Adrenal gland (tissue), 12 donors: ENCODE measurements around the gene SNAPC3. TPM values are rescaled to one million over a fixed set of nuclear protein-coding genes. Genes with fewer than 3 reads are reported as not detected.

Source experiments
- DNase-seq, 7 donors: peaks; one replicate each; pipeline ENCODE4 v3.0.0-alpha.2; 2019 to 2020
- H3K27ac ChIP-seq, 5 donors: fragments of 200-600 bp; sonication (generic) in 4 of 5; 1 replicate in 3 of 5; 2 replicates in 2 of 5; pipeline versions ENCODE4 v1.5.1 to v1.8.0; 2016 to 2020; ENCODE audit warnings: mild to moderate bottlenecking in 1 of 5
- H3K27me3 ChIP-seq: fragments of 200-600 bp; 2 replicates; pipeline ENCODE4 v1.8.0; 2021
- H3K36me3 ChIP-seq, 2 donors: fragments of 200-600 bp; replicated peaks in 1 of 2; 1 replicate in 1 of 2; 2 replicates in 1 of 2; pipeline versions ENCODE4 v1.5.1 to v1.8.0; 2018 to 2022
- H3K4me1 ChIP-seq, 2 donors: fragments of 200-600 bp; replicated peaks in 1 of 2; 1 replicate in 1 of 2; 2 replicates in 1 of 2; pipeline versions ENCODE4 v1.5.1 to v1.8.0; 2018 to 2021
- H3K4me3 ChIP-seq, 4 donors: fragments of 200-600 bp; sonication (generic) in 3 of 4; one replicate each; pipeline ENCODE4 v1.5.1; 2016 to 2018
- H3K9me3 ChIP-seq, 3 donors: fragments of 200-600 bp; sonication (generic) in 1 of 3; replicated peaks in 1 of 3; 1 replicate in 2 of 3; 2 replicates in 1 of 3; pipeline versions ENCODE4 v1.5.1 to v1.8.0; 2016 to 2021
- POLR2A ChIP-seq, 2 donors: fragments of 450-650 bp; IDR thresholded peaks; one replicate each; pipeline ENCODE4 v1.6.1; 2017; ENCODE audit warnings: antibody characterized with exemption in 2 of 2, mild to moderate bottlenecking in 2 of 2, moderate library complexity in 1 of 2
- WGBS, 4 donors: extraction: QIAGEN DNeasy Blood & Tissue Kit in 2 of 4; methylation state at CpG; one replicate each; pipeline versions ENCODE4 v1.1.5 to v1.1.7; 2013 to 2017; 5-methylcytosine and 5-hydroxymethylcytosine counted together
- intact Hi-C, 2 donors: fragments of 100-400 bp; cut with DNase I; formaldehyde crosslinking; loops; one replicate each; pipeline versions ENCODE4 v1.14.1 to v1.15.0; 2022 to 2023
- polyA plus RNA-seq, 3 donors: library from polyadenylated mRNA; stranded (reverse); fragments of 200-250 nt in 2 of 3; fragments of 350-450 nt in 1 of 3; fragmentation: Illumina TruSeq in 1 of 3; extraction: RNeasy Lipid Tissue Mini Kit (QIAGEN cat#74804) in 1 of 3; gene quantifications; one replicate each; pipeline ENCODE4 v1.2.3, GENCODE V29; 2013 to 2014
- total RNA-seq, 9 donors: library from RNA; depleted of rRNA in 4 of 9; stranded (reverse); fragments of >200 nt in 4 of 9; fragments of 120-200 nt in 1 of 9; fragmentation: NEBNext Ultra II Directional in 1 of 9; extraction: Animal tissue kit (Norgen Biotek cat#: 25700) in 1 of 9; gene quantifications; one replicate each; pipeline versions ENCODE4 v1.1.0 to v1.2.4, GENCODE V29; 2013 to 2023
- TF ChIP-seq, protein P1 (sequence below), 6 experiments: fragments of 450-650 bp in 4 of 6; fragments of 200-600 bp in 2 of 6; sonication (generic) in 1 of 6; IDR thresholded peaks; 1 replicate in 5 of 6; 2 replicates in 1 of 6; pipeline versions ENCODE4 v1.5.1 to v1.8.0; 2016 to 2021; ENCODE audit warnings: antibody characterized with exemption in 6 of 6, mild to moderate bottlenecking in 2 of 6, moderate library complexity in 1 of 6
- donor health status: healthy with polysubstance abuse.
- donor health status: Bipolar disorder and iron deficiency.
- donor health status: DM: yes; HTN: yes; CAD: no.
- donor health status: DM: no; HTN: no; CAD: no.
- donor health status: DM: no; HTN: no; CAD: no.
- donor health status: DM: yes; HTN: yes; CAD: no.

Gene SNAPC3
- total and polyA plus RNA-seq, 12 donors: 9.8 to 62.2 (median 41.1) TPM

- Histone ChIP-seq H3K27me3 (no peaks in the 10 kb centered on the region), H3K4me1 (no peaks in the 10 kb centered on the region), H3K4me3 (no peak overlapping the region), H3K9me3 (no peaks in the 10 kb centered on the region), H3K36me3 (no peaks in the 10 kb centered on the region), H3K27ac (no peak overlapping the region)
- intact Hi-C loops: no loop called here
- TF ChIP-seq POLR2A (IDR thresholded peaks at IDR 0.05): no peak
- TF ChIP-seq, protein P1, sequence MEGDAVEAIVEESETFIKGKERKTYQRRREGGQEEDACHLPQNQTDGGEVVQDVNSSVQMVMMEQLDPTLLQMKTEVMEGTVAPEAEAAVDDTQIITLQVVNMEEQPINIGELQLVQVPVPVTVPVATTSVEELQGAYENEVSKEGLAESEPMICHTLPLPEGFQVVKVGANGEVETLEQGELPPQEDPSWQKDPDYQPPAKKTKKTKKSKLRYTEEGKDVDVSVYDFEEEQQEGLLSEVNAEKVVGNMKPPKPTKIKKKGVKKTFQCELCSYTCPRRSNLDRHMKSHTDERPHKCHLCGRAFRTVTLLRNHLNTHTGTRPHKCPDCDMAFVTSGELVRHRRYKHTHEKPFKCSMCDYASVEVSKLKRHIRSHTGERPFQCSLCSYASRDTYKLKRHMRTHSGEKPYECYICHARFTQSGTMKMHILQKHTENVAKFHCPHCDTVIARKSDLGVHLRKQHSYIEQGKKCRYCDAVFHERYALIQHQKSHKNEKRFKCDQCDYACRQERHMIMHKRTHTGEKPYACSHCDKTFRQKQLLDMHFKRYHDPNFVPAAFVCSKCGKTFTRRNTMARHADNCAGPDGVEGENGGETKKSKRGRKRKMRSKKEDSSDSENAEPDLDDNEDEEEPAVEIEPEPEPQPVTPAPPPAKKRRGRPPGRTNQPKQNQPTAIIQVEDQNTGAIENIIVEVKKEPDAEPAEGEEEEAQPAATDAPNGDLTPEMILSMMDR (IDR thresholded peaks at IDR 0.05): no peak
- DNase-seq: peak in 2 of 7 donors; percentile 7 to 26
- WGBS, 4 donors: 25 to 56% (median 37%) methylated on average over 1 of the region's 1 CpG
Measured at GRCh38 chr9:15404171-15404570, 18.5 kb upstream of the SNAPC3 start.

DNA sequence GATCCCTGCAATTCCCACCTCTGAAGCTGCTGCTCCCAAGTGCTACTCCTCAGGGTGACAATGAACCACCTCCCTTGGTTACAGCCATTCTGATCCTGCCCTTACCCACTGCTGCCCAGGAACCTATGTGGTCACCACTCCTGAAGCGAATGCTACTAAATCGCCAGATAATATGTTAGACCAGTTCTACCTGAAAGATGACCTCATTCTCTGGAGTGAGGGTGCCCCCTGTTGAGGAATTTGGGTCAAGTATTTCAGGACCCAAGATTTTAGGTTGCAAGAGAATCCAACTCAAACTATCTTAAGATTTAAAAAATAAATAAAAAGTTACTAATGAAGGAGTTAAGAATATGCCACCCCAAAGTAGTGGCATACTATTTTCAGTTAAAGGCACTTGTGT, 5.8 kb upstream of the SNAPC3 start:
- no peaks in the 10 kb centered on the region for H3K36me3 ChIP-seq
- no peak overlapping the region for H3K27ac ChIP-seq
- peaks cover 0 to under 1% of the 10 kb centered on the region in 2 donors for H3K4me1 ChIP-seq
- H3K9me3 ChIP-seq: no peaks in the 10 kb centered on the region
- peak in 3 of 7 donors; percentile 23 to 45 (median 38) for DNase-seq
- H3K4me3 ChIP-seq: no peak overlapping the region
- WGBS, 4 donors: 56 to 72% (median 60%) methylated on average over 2 of the region's 2 CpGs
- no peak for TF ChIP-seq POLR2A (IDR thresholded peaks at IDR 0.05)
- TF ChIP-seq, protein P1 (IDR thresholded peaks at IDR 0.05): peak in 5 of 6 experiments; percentile 8 to 45 (median 37)
- intact Hi-C loops: loop anchor here in 1 of 2 donors (5.0 kb wide), 1 partner anchor 205 kb away; no protein-coding TSS in a partner anchor
- no peaks in the 10 kb centered on the region for H3K27me3 ChIP-seq

DNA sequence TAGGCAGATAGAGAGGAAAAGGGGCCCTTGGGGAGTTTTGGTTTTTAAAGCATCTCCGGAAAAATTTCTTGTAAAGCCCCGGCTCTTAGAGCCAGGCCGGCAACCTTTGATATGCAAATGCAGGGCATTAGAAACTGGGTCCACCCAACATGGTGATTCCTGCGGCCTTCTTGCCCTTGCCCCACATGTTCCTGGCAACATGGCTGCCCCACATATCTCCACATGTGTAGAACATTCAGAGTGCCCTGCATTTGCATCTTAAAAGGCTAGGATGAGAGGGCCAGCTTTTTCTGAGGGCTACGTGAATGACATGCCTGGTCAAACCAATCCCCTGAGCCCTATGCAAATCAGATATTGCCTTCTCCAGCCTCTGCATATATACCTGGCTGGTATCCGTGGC, 5.0 kb upstream of the SNAPC3 start:
- WGBS, 4 donors: 75 to 82% (median 78%) methylated on average over 6 of the region's 6 CpGs
- no peaks in the 10 kb centered on the region for H3K9me3 ChIP-seq
- TF ChIP-seq, protein P1 (IDR thresholded peaks at IDR 0.05): no peak
- TF ChIP-seq POLR2A (IDR thresholded peaks at IDR 0.05): no peak
- intact Hi-C loops: loop anchor here in 1 of 2 donors (5.0 kb wide), 1 partner anchor 205 kb away; no protein-coding TSS in a partner anchor
- H3K4me1 ChIP-seq: peaks cover 0 to 3% of the 10 kb centered on the region in 2 donors
- H3K27me3 ChIP-seq: no peaks in the 10 kb centered on the region
- no peaks in the 10 kb centered on the region for H3K36me3 ChIP-seq
- H3K27ac ChIP-seq: no peak overlapping the region
- DNase-seq: no peak
- H3K4me3 ChIP-seq: no peak overlapping the region

GRCh38 chr9:15420796-15421195, 1.9 kb upstream of the SNAPC3 start:
- no peak for DNase-seq
- Histone ChIP-seq H3K4me3 (no peak overlapping the region), H3K4me1 (peaks cover 14 to 26% of the 10 kb centered on the region in 2 donors), H3K9me3 (no peaks in the 10 kb centered on the region), H3K36me3 (peaks cover 0 to 14% of the 10 kb centered on the region in 2 donors), H3K27ac (no peak overlapping the region), H3K27me3 (no peaks in the 10 kb centered on the region)
- TF ChIP-seq POLR2A (IDR thresholded peaks at IDR 0.05): no peak
- TF ChIP-seq, protein P1 (IDR thresholded peaks at IDR 0.05): no peak
- intact Hi-C loops: loop anchor here in 1 of 2 donors (10.0 kb wide), 1 partner anchor 116 kb away; the partner anchor contains the start of gene TTC39B
- WGBS, 4 donors: 54 to 86% (median 76%) methylated on average over 5 of the region's 5 CpGs
